Astrocyte of the spinal cord (primary cell): ENCODE measurements around the gene TULP4.

Experiments
- DNase-seq: peaks from one replicate; pipeline ENCODE4 v3.0.0; 2011; ENCODE audit warnings: low read depth, low spot score
- H3K4me3 ChIP-seq: 2 replicates; pipeline ENCODE4 v1.5.1; 2011; ENCODE audit warnings: low read depth, mild to moderate bottlenecking, low read length, moderate library complexity
- in situ Hi-C: cut with HindIII; loops from 2 replicates; pipeline ENCODE4 v1.10.0; 2017; ENCODE audit warnings: low sequenced_read_pairs
- TF ChIP-seq, protein P1 (sequence below): IDR thresholded peaks from 2 replicates; pipeline ENCODE4 v1.5.1; 2012; ENCODE audit warnings: low read depth, mild to moderate bottlenecking, low read length, inconsistent platforms

Gene TULP4

GRCh38 chr6:158353883-158354877 lies 41.9 kb downstream of the TULP4 start:
- in situ Hi-C loops = no loop called here

GRCh38 chr6:158356586-158357546 lies 44.6 kb downstream of the TULP4 start:
- DNase-seq = no peak
- in situ Hi-C loops = no loop called here
- TF ChIP-seq, protein P1, sequence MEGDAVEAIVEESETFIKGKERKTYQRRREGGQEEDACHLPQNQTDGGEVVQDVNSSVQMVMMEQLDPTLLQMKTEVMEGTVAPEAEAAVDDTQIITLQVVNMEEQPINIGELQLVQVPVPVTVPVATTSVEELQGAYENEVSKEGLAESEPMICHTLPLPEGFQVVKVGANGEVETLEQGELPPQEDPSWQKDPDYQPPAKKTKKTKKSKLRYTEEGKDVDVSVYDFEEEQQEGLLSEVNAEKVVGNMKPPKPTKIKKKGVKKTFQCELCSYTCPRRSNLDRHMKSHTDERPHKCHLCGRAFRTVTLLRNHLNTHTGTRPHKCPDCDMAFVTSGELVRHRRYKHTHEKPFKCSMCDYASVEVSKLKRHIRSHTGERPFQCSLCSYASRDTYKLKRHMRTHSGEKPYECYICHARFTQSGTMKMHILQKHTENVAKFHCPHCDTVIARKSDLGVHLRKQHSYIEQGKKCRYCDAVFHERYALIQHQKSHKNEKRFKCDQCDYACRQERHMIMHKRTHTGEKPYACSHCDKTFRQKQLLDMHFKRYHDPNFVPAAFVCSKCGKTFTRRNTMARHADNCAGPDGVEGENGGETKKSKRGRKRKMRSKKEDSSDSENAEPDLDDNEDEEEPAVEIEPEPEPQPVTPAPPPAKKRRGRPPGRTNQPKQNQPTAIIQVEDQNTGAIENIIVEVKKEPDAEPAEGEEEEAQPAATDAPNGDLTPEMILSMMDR = no peak
- H3K4me3 ChIP-seq = no peak overlapping the region

More at GRCh38 chr6:158353883-158354877, 41.9 kb downstream of the TULP4 start:
- TF ChIP-seq, protein P1 = no peak
- DNase-seq = peak; percentile 51
- H3K4me3 ChIP-seq = no peak overlapping the region

DNA sequence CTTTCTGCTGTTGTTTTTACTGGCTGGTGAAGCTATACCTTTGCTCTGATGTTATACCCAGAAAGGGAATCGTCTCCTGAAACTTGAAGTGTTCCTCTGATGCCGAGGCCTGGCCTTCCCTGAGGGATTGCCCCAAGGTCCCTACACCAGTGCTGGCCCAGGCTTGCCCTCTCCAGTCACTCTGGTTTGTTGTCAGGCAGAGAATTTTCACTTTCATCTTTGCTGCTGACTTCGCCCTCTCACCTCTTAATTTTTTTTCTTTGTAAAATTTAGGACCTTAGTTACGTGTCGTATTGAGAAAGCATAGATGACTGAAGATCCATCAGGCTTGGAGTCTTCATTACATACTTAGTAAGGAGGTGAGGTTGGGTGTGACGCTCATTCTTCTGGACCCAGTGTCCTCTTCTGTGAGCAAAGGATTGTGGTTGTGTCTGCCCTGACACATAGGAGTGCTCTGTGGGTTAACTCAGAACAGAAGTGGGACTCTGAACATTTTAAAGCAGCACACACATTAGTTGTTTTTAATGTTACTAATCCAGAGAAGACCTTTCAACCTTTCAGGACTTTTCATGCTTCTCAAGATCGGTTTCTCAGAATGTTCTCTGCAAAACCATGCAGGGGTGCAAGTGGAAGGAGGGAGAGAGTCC lies 45.4 kb downstream of the TULP4 start:
- no peak overlapping the region for H3K4me3 ChIP-seq
- in situ Hi-C loops = no loop called here
- TF ChIP-seq, protein P1 = no peak

DNA sequence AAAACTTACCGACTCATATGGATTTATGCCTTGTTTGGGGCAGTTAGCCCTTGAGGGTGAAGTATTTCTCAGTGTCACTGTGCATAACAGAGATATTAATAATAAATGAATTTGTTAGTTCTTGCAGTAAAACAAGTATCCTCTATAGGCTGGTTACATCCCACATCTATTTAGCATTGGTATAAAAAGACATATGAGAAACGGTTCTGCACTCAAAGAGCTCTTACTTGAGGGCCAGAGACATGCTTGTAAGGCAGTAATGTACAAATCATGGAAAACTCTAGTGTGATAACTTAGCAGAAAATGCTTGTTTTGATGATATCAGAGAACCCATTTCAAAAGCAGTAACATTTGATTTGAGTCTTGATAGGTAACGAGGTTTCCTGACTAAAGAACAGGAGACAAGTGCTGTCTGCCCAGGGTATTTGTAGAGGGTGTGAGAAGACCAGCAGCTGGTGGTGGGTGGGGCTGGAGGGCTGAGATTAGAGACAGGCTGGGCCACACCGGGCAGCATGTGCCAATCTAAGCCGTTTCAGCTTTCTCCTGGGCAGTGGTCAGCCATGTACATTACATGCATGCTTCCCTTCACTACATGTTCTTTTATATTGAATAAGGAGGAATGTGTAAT lies 46.3 kb downstream of the TULP4 start:
- no peak for DNase-seq
- no peak overlapping the region for H3K4me3 ChIP-seq
- TF ChIP-seq, protein P1 = no peak
- in situ Hi-C loops = no loop called here

More for the DNA sequence above, 45.4 kb downstream of the TULP4 start:
- no peak for DNase-seq

DNA sequence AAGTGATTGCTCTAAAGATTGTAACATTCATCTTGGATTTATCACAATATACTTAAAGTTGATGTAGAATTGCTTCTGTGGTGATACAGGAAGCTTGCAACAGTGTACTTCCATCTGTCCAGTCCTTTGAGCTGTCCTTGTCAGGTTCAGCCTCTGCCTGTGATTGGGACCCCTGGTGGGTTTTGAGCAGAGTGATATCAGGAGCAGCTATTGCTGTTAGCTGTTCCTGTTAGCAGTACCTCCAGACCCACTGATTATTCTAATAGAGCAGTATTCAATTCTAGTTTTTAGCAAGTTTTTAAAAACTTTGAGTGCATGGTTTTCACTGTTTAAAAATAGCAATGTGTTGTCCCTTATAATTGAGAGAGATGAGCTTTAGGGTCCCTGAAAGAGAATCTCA lies 48.8 kb downstream of the TULP4 start:
- TF ChIP-seq, protein P1 = no peak
- no peak for DNase-seq
- in situ Hi-C loops = no loop called here

More for the DNA sequence above, 48.8 kb downstream of the TULP4 start:
- no peak overlapping the region for H3K4me3 ChIP-seq
